HepG2 (cell line): Measurements from ENCODE around the gene FLAD1. TPM values are rescaled to one million over a fixed set of nuclear protein-coding genes. Genes with fewer than 3 reads are reported as not detected.

ENCODE experiments used
- CBFB ChIP-seq: sonication (generic); formaldehyde crosslinking; IDR thresholded peaks from 2 replicates; pipeline ENCODE4 v1.4.0; 2020; ENCODE audit warnings: missing genetic modification reagents
- CCAR2 ChIP-seq: fragments of 200-400 bp; formaldehyde crosslinking; optimal IDR thresholded peaks from 2 replicates; pipeline ENCODE3; 2018; ENCODE audit warnings: low read depth, mild to moderate bottlenecking, low read length, moderate library complexity
- MED8 ChIP-seq: sonication (generic); formaldehyde crosslinking; IDR thresholded peaks from 2 replicates; pipeline ENCODE4 v1.8.1; 2023; ENCODE audit warnings: mild to moderate bottlenecking, missing genetic modification reagents; ENCODE audit not compliant: insufficient replicate concordance
- MEIS2 ChIP-seq: sonication (generic); formaldehyde crosslinking; IDR thresholded peaks from 2 replicates; pipeline ENCODE4 v1.9.0; 2021; ENCODE audit warnings: mild to moderate bottlenecking, missing genetic modification reagents
- PHF20 ChIP-seq: sonication (generic); formaldehyde crosslinking; IDR thresholded peaks from 2 replicates; pipeline ENCODE4 v1.5.0; 2020; ENCODE audit warnings: mild to moderate bottlenecking, missing genetic modification reagents
- ZNF160 ChIP-seq: sonication (generic); formaldehyde crosslinking; IDR thresholded peaks from 2 replicates; pipeline ENCODE4 v1.8.0; 2022; ENCODE audit warnings: mild to moderate bottlenecking, inconsistent platforms, missing genetic modification reagents
- ZNF207 ChIP-seq: fragments of 450-650 bp; IDR thresholded peaks from 2 replicates; pipeline ENCODE4 v1.6.1; 2016; ENCODE audit warnings: antibody characterized with exemption, borderline replicate concordance
- ZNF501 ChIP-seq: sonication (generic); formaldehyde crosslinking; IDR thresholded peaks from 2 replicates; pipeline ENCODE4 v1.5.1; 2020; ENCODE audit warnings: mild to moderate bottlenecking, moderate library complexity, missing genetic modification reagents
- ZNF503 ChIP-seq: sonication (generic); formaldehyde crosslinking; IDR thresholded peaks from 2 replicates; pipeline ENCODE4 v1.4.0; 2020; ENCODE audit warnings: missing genetic modification reagents
- ZNF746 ChIP-seq: sonication (generic); formaldehyde crosslinking; IDR thresholded peaks from 2 replicates; pipeline ENCODE4 v1.8.0; 2022; ENCODE audit warnings: mild to moderate bottlenecking, missing genetic modification reagents
- ZNF816 ChIP-seq: sonication (generic); formaldehyde crosslinking; IDR thresholded peaks from 2 replicates; pipeline ENCODE4 v1.8.0; 2022; ENCODE audit warnings: missing genetic modification reagents, mild to moderate bottlenecking, borderline replicate concordance
- ZSCAN30 ChIP-seq: sonication (generic); formaldehyde crosslinking; IDR thresholded peaks from 2 replicates; pipeline ENCODE4 v1.5.0; 2020; ENCODE audit warnings: mild to moderate bottlenecking, missing genetic modification reagents
- polyA plus RNA-seq, 8 experiments: library from polyadenylated mRNA; depleted of rRNA in 3 of 8; stranded (reverse) in 7 of 8; unstranded in 1 of 8; fragments of >200 nt; fragmentation: Illumina TruSeq in 4 of 8; extraction: Trizol in 4 of 8; gene quantifications; 2 replicates each; pipeline versions ENCODE4 v1.2.1 to v1.2.3, GENCODE V29; 2011 to 2016; ENCODE audit warnings: low read depth in 4 of 8, missing spikeins in 1 of 8, mixed read lengths in 1 of 8; ENCODE audit not compliant: insufficient read depth in 1 of 8
- total RNA-seq, 5 experiments: library from RNA; depleted of rRNA; stranded (reverse); fragments of >200 nt; fragmentation: Illumina TruSeq; extraction: Trizol; gene quantifications; 2 replicates each; pipeline ENCODE4 v1.2.3, GENCODE V29; 2016; ENCODE audit warnings: low read depth in 1 of 5
- TF ChIP-seq, protein P1 (sequence below): sonication (generic); formaldehyde crosslinking; IDR thresholded peaks from 2 replicates; pipeline ENCODE4 v1.4.0; 2020; ENCODE audit warnings: mild to moderate bottlenecking, missing genetic modification reagents
- TF ChIP-seq, protein P2 (sequence below): sonication (generic); formaldehyde crosslinking; IDR thresholded peaks from 2 replicates; pipeline ENCODE4 v1.4.0; 2020; ENCODE audit warnings: missing genetic modification reagents, borderline replicate concordance
- TF ChIP-seq, protein P3 (sequence below): sonication (generic); formaldehyde crosslinking; IDR thresholded peaks from 2 replicates; pipeline ENCODE4 v1.4.0; 2020; ENCODE audit warnings: missing genetic modification reagents
- TF ChIP-seq, protein P4 (sequence below): sonication (generic); formaldehyde crosslinking; IDR thresholded peaks from 2 replicates; pipeline ENCODE4 v1.8.0; 2023; ENCODE audit warnings: mild to moderate bottlenecking, missing genetic modification reagents
- TF ChIP-seq, protein P5 (sequence below): sonication (generic); formaldehyde crosslinking; IDR thresholded peaks from 2 replicates; pipeline ENCODE4 v1.4.0; 2020; ENCODE audit warnings: missing genetic modification reagents, borderline replicate concordance

FLAD1 gene
- total and polyA plus RNA-seq, 2 of the 13 experiments (the other 11 are each of a cell fraction or from before 2014, with no cell fraction given) = 25.9 to 32.8 TPM

- TF ChIP-seq ZNF207 = no peak
- TF ChIP-seq, protein P1, sequence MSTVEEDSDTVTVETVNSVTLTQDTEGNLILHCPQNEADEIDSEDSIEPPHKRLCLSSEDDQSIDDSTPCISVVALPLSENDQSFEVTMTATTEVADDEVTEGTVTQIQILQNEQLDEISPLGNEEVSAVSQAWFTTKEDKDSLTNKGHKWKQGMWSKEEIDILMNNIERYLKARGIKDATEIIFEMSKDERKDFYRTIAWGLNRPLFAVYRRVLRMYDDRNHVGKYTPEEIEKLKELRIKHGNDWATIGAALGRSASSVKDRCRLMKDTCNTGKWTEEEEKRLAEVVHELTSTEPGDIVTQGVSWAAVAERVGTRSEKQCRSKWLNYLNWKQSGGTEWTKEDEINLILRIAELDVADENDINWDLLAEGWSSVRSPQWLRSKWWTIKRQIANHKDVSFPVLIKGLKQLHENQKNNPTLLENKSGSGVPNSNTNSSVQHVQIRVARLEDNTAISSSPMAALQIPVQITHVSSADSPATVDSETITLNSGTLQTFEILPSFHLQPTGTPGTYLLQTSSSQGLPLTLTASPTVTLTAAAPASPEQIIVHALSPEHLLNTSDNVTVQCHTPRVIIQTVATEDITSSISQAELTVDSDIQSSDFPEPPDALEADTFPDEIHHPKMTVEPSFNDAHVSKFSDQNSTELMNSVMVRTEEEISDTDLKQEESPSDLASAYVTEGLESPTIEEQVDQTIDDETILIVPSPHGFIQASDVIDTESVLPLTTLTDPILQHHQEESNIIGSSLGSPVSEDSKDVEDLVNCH (CRISPR knock-in tag) = no peak
- TF ChIP-seq, protein P2, sequence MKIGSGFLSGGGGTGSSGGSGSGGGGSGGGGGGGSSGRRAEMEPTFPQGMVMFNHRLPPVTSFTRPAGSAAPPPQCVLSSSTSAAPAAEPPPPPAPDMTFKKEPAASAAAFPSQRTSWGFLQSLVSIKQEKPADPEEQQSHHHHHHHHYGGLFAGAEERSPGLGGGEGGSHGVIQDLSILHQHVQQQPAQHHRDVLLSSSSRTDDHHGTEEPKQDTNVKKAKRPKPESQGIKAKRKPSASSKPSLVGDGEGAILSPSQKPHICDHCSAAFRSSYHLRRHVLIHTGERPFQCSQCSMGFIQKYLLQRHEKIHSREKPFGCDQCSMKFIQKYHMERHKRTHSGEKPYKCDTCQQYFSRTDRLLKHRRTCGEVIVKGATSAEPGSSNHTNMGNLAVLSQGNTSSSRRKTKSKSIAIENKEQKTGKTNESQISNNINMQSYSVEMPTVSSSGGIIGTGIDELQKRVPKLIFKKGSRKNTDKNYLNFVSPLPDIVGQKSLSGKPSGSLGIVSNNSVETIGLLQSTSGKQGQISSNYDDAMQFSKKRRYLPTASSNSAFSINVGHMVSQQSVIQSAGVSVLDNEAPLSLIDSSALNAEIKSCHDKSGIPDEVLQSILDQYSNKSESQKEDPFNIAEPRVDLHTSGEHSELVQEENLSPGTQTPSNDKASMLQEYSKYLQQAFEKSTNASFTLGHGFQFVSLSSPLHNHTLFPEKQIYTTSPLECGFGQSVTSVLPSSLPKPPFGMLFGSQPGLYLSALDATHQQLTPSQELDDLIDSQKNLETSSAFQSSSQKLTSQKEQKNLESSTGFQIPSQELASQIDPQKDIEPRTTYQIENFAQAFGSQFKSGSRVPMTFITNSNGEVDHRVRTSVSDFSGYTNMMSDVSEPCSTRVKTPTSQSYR (CRISPR knock-in tag) = no peak
- TF ChIP-seq, protein P3, sequence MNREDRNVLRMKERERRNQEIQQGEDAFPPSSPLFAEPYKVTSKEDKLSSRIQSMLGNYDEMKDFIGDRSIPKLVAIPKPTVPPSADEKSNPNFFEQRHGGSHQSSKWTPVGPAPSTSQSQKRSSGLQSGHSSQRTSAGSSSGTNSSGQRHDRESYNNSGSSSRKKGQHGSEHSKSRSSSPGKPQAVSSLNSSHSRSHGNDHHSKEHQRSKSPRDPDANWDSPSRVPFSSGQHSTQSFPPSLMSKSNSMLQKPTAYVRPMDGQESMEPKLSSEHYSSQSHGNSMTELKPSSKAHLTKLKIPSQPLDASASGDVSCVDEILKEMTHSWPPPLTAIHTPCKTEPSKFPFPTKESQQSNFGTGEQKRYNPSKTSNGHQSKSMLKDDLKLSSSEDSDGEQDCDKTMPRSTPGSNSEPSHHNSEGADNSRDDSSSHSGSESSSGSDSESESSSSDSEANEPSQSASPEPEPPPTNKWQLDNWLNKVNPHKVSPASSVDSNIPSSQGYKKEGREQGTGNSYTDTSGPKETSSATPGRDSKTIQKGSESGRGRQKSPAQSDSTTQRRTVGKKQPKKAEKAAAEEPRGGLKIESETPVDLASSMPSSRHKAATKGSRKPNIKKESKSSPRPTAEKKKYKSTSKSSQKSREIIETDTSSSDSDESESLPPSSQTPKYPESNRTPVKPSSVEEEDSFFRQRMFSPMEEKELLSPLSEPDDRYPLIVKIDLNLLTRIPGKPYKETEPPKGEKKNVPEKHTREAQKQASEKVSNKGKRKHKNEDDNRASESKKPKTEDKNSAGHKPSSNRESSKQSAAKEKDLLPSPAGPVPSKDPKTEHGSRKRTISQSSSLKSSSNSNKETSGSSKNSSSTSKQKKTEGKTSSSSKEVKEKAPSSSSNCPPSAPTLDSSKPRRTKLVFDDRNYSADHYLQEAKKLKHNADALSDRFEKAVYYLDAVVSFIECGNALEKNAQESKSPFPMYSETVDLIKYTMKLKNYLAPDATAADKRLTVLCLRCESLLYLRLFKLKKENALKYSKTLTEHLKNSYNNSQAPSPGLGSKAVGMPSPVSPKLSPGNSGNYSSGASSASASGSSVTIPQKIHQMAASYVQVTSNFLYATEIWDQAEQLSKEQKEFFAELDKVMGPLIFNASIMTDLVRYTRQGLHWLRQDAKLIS (CRISPR knock-in tag) = no peak
- TF ChIP-seq CBFB (CRISPR knock-in tag) = 0 out of 2 replicates have a peak, but pooled peaks have one; percentile 5
- no peak for TF ChIP-seq ZNF746 (CRISPR knock-in tag)
- no peak for TF ChIP-seq ZNF501 (CRISPR knock-in tag)
- TF ChIP-seq MEIS2 (CRISPR knock-in tag) = no peak
- TF ChIP-seq ZNF503 = no peak
- no peak for TF ChIP-seq ZSCAN30
- no peak for TF ChIP-seq CCAR2
- no peak for TF ChIP-seq MED8 (CRISPR knock-in tag)
- TF ChIP-seq, protein P4, sequence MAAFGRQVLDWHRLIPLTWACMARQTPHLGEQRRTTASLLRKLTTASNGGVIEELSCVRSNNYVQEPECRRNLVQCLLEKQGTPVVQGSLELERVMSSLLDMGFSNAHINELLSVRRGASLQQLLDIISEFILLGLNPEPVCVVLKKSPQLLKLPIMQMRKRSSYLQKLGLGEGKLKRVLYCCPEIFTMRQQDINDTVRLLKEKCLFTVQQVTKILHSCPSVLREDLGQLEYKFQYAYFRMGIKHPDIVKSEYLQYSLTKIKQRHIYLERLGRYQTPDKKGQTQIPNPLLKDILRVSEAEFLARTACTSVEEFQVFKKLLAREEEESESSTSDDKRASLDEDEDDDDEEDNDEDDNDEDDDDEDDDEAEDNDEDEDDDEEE (CRISPR knock-in tag) = no peak
- TF ChIP-seq ZNF816 (CRISPR knock-in tag) = no peak
- no peak for TF ChIP-seq ZNF160
- peak; percentile 51; the same call in 1 of the 2 replicates for TF ChIP-seq PHF20 (CRISPR knock-in tag)
- TF ChIP-seq, protein P5, sequence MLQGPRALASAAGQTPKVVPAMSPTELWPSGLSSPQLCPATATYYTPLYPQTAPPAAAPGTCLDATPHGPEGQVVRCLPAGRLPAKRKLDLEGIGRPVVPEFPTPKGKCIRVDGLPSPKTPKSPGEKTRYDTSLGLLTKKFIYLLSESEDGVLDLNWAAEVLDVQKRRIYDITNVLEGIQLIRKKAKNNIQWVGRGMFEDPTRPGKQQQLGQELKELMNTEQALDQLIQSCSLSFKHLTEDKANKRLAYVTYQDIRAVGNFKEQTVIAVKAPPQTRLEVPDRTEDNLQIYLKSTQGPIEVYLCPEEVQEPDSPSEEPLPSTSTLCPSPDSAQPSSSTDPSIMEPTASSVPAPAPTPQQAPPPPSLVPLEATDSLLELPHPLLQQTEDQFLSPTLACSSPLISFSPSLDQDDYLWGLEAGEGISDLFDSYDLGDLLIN (CRISPR knock-in tag) = no peak
Observed at GRCh38 chr1:155001425-155001674, 18.2 kb downstream of the FLAD1 start (continued).
